SU-DHL-6 (cell line): ENCODE results near the gene NCKIPSD.

Experiments
- H2AFZ ChIP-seq: fragments of 200-600 bp; sonication (generic); 2 replicates; pipeline ENCODE4 v1.6.1; 2014; ENCODE audit warnings: low read depth, mild to moderate bottlenecking, moderate library complexity, mixed read lengths, antibody characterized with exemption, low read length; ENCODE audit not compliant: severe bottlenecking
- H3F3A ChIP-seq: fragments of 200-600 bp; shearing (Covaris generic); 2 replicates; pipeline ENCODE4 v1.6.0; 2016; ENCODE audit warnings: antibody characterized with exemption, mild to moderate bottlenecking; ENCODE audit not compliant: insufficient read depth
- H3K27ac ChIP-seq: fragments of 200-600 bp; sonication (generic); 2 replicates; pipeline ENCODE4 v1.5.1; 2016; ENCODE audit warnings: low read depth, mild to moderate bottlenecking, low read length, moderate library complexity, mixed read lengths
- H3K27me3 ChIP-seq: fragments of 200-600 bp; sonication (generic), shearing (Covaris generic); 2 replicates; pipeline ENCODE4 v1.6.0; 2014; ENCODE audit warnings: mild to moderate bottlenecking, low read length
- H3K36me3 ChIP-seq: fragments of 200-600 bp; sonication (generic); 2 replicates; pipeline ENCODE4 v1.6.1; 2014; ENCODE audit warnings: mild to moderate bottlenecking, low read length, mixed read lengths
- H3K4me2 ChIP-seq: fragments of 300-600, 200-600 bp; shearing (Covaris generic), sonication (generic); 2 replicates; pipeline ENCODE4 v1.6.0; 2014; ENCODE audit warnings: low read length, low read depth, mild to moderate bottlenecking; ENCODE audit not compliant: poor library complexity, severe bottlenecking
- H3K4me3 ChIP-seq: fragments of 200-600 bp; sonication (generic); 2 replicates; pipeline ENCODE4 v1.5.1; 2014; ENCODE audit warnings: antibody characterized with exemption, low read length, mild to moderate bottlenecking, mixed read lengths; ENCODE audit not compliant: insufficient read depth, poor library complexity, severe bottlenecking
- H3K79me2 ChIP-seq: fragments of 200-600 bp; sonication (generic); 2 replicates; pipeline ENCODE4 v1.6.1; 2014; ENCODE audit warnings: mild to moderate bottlenecking, low read length, moderate library complexity; ENCODE audit not compliant: insufficient read depth
- H3K9ac ChIP-seq: fragments of 200-600 bp; sonication (generic); 2 replicates; pipeline ENCODE4 v1.7.0; 2014; ENCODE audit warnings: mild to moderate bottlenecking, low read length
- H3K9me2 ChIP-seq: fragments of 200-600 bp; sonication (generic); replicated peaks from 2 replicates; pipeline ENCODE4 v1.6.1; 2014; ENCODE audit warnings: low read length; ENCODE audit not compliant: insufficient read depth
- H3K9me3 ChIP-seq: fragments of 200-600 bp; sonication (generic); 2 replicates; pipeline ENCODE4 v1.6.1; 2014; ENCODE audit warnings: low read length, mixed read lengths; ENCODE audit not compliant: insufficient read depth
- H4K20me1 ChIP-seq: fragments of 200-600 bp; sonication (generic); 2 replicates; pipeline ENCODE4 v1.6.1; 2014; ENCODE audit warnings: low read depth, mild to moderate bottlenecking, antibody characterized with exemption, low read length, moderate library complexity, mixed read lengths
- CTCF ChIP-seq: fragments of 200-600 bp; sonication (generic); IDR thresholded peaks from one replicate; pipeline ENCODE4 v1.5.1; 2017; ENCODE audit warnings: antibody characterized with exemption, mild to moderate bottlenecking, low read length, moderate library complexity; ENCODE audit not compliant: insufficient read depth, poor library complexity, severe bottlenecking
- EZH2phosphoT487 ChIP-seq: fragments of 200-600 bp; sonication (generic), shearing (Covaris generic); conservative IDR thresholded peaks from 2 replicates; pipeline ENCODE4 v1.6.1; 2018; ENCODE audit warnings: mild to moderate bottlenecking, antibody characterized with exemption, low read length, moderate library complexity, mixed read lengths

Gene NCKIPSD

DNA sequence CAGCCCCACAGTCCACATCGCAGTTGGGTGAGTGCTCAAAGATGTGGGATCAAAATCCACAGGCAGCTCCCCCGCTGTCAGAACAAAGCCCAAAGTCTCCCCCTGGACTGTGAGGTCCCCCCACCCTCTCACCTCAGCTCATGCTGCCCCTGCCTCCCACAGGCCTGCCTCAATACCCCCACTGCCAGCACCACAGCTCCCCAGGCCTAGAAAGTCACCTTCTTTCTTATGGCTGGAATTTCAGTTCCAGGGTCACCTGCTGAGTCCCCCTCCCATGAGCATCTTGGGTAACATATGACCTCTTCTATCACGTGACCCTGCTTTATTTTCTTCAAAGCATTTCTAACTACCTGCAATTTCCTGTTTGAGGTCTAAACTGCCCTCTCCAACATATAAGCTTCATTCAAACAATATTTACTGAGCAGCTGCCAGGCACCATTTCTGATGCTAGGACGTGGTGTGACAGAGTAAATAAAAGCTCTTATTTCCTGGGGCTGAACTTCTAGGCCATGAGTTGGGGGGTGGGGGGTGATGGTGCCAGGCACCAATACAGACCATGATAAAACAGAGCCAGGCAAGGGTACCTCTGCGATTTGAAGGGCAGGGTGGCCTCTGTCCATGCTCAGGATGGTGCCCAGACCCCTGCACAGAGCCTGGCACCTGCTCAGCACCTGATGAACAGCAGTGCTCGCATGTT lies 61.7 kb downstream of the NCKIPSD start:
- no peak overlapping the region for H3K4me3 ChIP-seq
- no peak overlapping the region for H3K9ac ChIP-seq
- H2AFZ ChIP-seq, result no peak overlapping the region
- no peak for TF ChIP-seq EZH2phosphoT487
- TF ChIP-seq CTCF, result no peak
- no peaks in the 10 kb centered on the region for H3K9me2 ChIP-seq
- H4K20me1 ChIP-seq, result no peaks in the 10 kb centered on the region
- no peaks in the 10 kb centered on the region for H3K36me3 ChIP-seq
- no peaks in the 10 kb centered on the region for H3K79me2 ChIP-seq
- no peaks in the 10 kb centered on the region for H3K27me3 ChIP-seq
- H3F3A ChIP-seq, result no peaks in the 10 kb centered on the region
- H3K4me2 ChIP-seq, result no peak overlapping the region
- H3K27ac ChIP-seq, result no peak overlapping the region
- H3K9me3 ChIP-seq, result no peaks in the 10 kb centered on the region
